ENCODE results near the gene RFX7.
A peak's percentile ranks its signal among the peaks of the same experiment; 100 is the strongest.
"Not testable (repeated sequence)": the region's sequence is repeated elsewhere in the genome, so short reads cannot be mapped to it uniquely, and the experiment has no call there.

RFX7 gene

GRCh38 chr15:56203312-56203922 is 40.3 kb downstream of the RFX7 start:
- peak; percentile 19 for DNase-seq

- no peak for DNase-seq
Observed at GRCh38 chr15:56202701-56203100, 41.0 kb downstream of the RFX7 start.

GRCh38 chr15:56199038-56199437 is 44.6 kb downstream of the RFX7 start:
- no peak for DNase-seq

- DNase-seq, result no peak
Observed at GRCh38 chr15:56194035-56194434, 49.6 kb downstream of the RFX7 start.

- no peak for DNase-seq
Observed at GRCh38 chr15:56192659-56193442, 50.8 kb downstream of the RFX7 start.

GRCh38 chr15:56187665-56188064 is 56.0 kb downstream of the RFX7 start:
- no peak for DNase-seq

GRCh38 chr15:56185980-56186379 is 57.7 kb downstream of the RFX7 start:
- DNase-seq, result no peak

- peak; percentile 70 for DNase-seq
Observed at GRCh38 chr15:56184516-56184915, 59.2 kb downstream of the RFX7 start.

- DNase-seq, result peak; percentile 19
Observed at GRCh38 chr15:56180851-56181250, 62.8 kb downstream of the RFX7 start.

- DNase-seq, result no peak
Observed at GRCh38 chr15:56176996-56177395, 66.7 kb downstream of the RFX7 start.

GRCh38 chr15:56175788-56176187 is 67.9 kb downstream of the RFX7 start:
- DNase-seq, result no peak

- no peak for DNase-seq
Observed at GRCh38 chr15:56174649-56175048, 69.0 kb downstream of the RFX7 start.

GRCh38 chr15:56168394-56168793 is 75.3 kb downstream of the RFX7 start:
- DNase-seq, result no peak

- no peak for DNase-seq
Observed at GRCh38 chr15:56165234-56165633, 78.4 kb downstream of the RFX7 start.

- no peak for DNase-seq
Observed at GRCh38 chr15:56160966-56161365, 82.7 kb downstream of the RFX7 start.

- no peak for DNase-seq
Observed at GRCh38 chr15:56156877-56157276, 86.8 kb downstream of the RFX7 start.

GRCh38 chr15:56155278-56155677 is 88.4 kb downstream of the RFX7 start:
- DNase-seq, result not testable (repeated sequence)

GRCh38 chr15:56154768-56155167 is 88.9 kb downstream of the RFX7 start:
- DNase-seq, result not testable (repeated sequence)

GRCh38 chr15:56150204-56150603 is 93.5 kb downstream of the RFX7 start:
- no peak for DNase-seq

- no peak for DNase-seq
Observed at GRCh38 chr15:56148064-56148463, 95.6 kb downstream of the RFX7 start.

GRCh38 chr15:56146756-56147155 is 96.9 kb downstream of the RFX7 start:
- no peak for DNase-seq

- DNase-seq, result no peak
Observed at GRCh38 chr15:56128081-56128480, 115.6 kb downstream of the RFX7 start.

- no peak for DNase-seq
Observed at GRCh38 chr15:56126409-56126808, 117.3 kb downstream of the RFX7 start.

GRCh38 chr15:56124391-56124790 is 119.3 kb downstream of the RFX7 start:
- no peak for DNase-seq

- DNase-seq, result no peak
Observed at GRCh38 chr15:56105855-56106254, 137.8 kb downstream of the RFX7 start.

Measured in hematopoietic multipotent progenitor cell treated with erythropoietin and hydrocortisone succinate and interleukin-3 and kit ligand, for 6 days (in vitro differentiated cells).